Eye (tissue), 1 donor: ENCODE data around the gene PCDH8.
A peak's percentile ranks its signal among the peaks of the same experiment; 100 is the strongest.

Experiments
- DNase-seq: peaks from one replicate; pipeline ENCODE4 v3.0.0-alpha.2; 2015

PCDH8 gene

DNA sequence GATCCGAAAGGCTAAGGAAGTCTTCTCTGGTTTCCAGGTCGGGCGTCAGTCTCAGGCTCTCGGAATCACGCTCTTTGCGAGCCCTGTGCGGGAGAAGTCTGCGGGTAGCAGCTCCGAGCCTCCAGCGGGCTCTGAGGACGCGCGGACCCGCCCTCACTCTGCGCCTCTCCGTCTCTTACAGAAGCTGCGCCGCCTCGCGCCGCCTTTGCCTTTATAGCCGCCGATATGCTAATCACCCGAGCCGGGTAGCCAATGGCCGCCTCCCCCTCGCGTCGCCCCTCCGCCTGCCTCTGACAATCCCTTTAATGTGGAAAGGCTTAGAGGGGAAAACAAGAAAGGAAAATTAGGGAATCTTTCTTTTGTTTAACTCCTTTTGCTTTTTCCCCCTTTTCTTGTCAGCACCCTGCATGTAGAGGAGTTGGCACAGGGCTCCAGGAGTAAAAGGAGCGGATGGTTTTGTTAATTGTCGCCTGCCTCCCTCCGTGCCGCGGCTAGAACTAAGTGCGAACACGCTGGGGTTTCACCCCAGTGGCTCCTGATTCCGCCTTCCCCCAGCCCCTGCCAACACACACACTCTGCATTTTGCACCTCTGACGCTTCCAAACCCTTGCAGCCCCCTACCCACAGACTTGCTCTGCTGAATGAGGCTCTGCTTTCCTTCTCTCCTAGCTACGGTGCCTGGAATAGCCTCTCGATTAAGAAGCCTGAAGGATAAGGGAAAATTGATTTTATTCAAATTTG, at the start of gene PCDH8:
PCDH8 (minus strand) TSS at position 186 of the 741 bp plus-strand sequence. CDS start 204 bp downstream, outside the sequence.
- peak; percentile 96 for DNase-seq

DNA sequence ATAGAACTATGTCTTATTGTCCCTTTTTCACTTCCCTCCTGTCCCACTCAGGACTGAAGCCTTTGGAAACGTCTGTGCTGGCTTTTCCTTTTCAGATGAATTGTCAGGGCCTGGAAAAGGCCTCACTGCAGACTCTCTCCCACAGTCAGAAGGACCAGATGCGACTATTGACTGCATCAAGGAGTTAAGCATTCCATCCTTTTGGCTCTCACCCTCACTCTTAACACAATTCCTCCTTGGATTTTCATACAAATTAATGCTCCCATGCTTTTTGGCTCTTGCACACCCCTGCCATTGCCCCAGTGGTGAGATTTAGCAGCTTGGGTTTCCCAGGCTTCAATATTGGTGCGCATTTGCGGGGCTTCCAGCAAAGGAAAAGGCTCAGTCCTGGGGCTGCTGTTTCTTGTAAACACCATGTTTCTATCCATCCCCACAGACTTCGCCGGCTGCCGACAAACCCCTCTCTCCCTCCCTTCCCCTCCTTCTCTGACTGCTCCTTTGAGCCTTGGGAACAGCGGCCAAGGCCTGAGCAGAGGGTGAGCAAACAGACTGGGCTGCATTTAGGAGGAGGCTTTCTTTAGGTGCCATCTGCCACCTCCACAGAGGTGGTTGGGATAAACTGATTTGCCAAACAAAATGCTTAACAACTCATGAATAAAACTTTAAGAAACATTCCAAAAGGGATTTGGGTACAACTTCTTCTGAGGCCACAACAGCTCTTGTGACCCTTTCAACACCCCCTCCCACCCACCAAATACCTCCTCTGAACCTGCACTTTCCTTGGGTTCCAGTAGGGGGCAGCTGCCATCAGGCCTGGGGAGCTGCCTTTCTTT, 48.6 kb upstream of the PCDH8 start:
- DNase-seq, result peak; percentile 70

DNA sequence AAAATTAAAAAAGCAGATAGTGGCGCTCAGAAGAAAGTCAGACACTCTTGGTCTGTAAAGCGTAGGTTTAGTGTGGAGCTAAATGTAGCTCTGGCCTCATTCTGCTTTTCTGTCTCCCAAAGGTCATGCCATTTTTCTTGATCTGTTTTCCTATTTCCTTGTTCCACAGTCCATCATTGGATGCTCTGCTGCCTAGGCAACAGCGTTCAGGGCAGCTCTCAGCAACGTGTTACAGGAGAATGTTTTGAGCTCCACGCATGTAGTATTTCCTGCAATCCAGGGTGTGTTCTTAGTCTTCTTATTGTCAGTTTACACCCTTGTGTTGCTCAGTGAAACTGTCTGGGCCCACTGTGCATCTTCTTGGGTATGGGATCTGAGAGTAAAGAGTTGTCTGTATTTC, 46.0 kb upstream of the PCDH8 start:
- DNase-seq, result no peak

DNA sequence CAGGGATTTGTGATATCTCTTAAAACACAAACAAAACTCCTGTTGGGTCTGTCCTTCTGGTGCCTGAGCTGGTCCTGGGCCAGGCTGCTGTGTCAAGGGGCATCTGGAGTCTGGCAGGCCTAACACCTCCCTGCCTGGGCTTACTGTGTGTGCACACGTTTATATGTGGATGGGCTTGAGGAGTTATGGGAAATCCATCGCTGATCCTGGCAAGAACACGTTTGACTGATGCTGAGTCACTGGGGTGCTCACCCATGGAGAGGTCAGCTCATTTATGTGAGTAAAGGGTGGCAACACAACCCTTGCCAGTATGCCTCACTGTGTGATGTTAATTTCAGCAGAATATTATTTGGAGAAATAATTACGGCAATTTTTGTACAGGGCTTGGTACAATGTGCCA, 44.5 kb upstream of the PCDH8 start:
- DNase-seq, result no peak

DNA sequence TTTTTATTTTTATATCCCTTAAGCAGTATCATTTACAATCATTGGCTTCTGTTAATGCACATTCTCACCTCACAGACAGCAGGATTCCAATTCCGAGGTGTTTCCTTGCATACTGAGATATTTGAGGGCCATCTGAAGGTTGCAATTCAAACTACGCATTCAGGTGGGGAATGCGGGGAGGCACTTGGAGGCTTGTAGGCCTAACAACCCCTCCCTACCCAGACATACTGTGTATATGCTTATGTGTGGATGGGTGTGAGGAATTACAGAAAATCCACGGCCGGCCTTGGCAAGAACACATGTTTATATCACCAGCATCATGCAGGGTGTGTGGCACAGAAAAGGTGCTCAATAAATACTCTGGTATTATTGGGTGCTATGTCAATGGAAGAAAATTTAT, 43.3 kb upstream of the PCDH8 start:
- DNase-seq, result no peak

DNA sequence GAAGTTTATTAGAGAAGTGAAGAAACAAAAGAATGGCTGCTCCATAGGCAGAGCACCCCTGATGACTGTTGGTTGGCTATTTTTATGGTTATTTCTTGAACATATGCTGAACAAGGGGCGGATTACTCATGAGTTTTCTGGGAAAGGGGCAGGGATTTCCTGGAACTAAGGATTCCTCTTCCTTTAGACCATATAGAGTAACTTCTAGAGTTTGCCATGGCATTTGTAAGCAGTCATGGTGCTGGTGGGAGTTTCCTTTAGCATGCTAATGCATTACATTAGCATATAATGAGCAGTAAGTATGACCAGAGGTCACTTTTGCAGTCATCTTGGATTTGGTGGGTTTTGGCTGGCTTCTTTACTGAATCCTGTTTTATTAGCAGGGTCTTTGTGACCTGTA, 38.7 kb upstream of the PCDH8 start:
- no peak for DNase-seq

GRCh38 chr13:52885141-52885540, 36.7 kb upstream of the PCDH8 start:
- DNase-seq, result no peak

DNA sequence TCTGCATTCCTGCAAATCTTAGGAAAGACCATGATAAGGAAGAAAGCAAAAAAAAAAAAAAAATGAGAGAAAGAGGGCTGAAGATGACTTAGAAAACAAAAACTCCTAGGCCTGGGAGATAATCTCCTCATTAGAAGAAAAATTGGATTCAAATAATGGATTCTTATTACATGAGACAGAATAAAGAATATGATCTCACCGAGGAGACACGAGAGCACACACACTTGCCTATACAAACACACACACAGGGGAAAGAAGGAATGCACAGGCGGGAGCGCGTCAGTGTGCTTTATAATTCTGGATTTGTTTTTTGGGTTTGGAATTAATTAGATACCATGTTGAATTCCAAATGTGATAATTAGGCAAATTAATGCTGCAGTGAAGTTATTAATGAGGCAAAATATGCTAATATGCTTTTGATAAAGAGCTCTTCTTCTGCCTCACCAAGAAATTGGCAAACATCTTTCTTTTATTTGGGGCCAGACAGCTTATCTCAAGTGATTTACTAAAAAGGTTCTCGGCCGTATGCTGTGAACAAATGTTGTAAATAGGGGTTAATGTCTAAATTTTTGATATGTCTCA, 36.1 kb upstream of the PCDH8 start:
- no peak for DNase-seq

DNA sequence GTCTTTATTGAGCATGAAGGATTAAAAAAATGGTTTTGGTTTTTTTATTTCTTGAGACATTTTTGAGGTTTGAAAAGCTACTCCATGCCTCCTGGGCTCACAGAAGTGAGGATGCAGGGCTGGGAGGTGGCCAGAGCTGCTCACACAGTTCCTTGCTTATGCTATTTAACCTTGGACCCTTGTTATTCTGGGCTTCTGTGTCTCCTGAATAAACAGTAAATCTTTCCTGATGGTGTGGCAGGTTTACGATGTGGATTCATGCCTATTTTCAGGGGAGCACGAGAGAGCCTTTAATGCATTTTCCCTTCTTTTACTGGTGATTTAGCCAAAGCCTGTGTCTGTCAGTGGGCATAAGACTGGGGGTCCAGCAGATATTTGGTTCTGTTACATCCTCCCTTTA, 34.3 kb upstream of the PCDH8 start:
- DNase-seq, result no peak

DNA sequence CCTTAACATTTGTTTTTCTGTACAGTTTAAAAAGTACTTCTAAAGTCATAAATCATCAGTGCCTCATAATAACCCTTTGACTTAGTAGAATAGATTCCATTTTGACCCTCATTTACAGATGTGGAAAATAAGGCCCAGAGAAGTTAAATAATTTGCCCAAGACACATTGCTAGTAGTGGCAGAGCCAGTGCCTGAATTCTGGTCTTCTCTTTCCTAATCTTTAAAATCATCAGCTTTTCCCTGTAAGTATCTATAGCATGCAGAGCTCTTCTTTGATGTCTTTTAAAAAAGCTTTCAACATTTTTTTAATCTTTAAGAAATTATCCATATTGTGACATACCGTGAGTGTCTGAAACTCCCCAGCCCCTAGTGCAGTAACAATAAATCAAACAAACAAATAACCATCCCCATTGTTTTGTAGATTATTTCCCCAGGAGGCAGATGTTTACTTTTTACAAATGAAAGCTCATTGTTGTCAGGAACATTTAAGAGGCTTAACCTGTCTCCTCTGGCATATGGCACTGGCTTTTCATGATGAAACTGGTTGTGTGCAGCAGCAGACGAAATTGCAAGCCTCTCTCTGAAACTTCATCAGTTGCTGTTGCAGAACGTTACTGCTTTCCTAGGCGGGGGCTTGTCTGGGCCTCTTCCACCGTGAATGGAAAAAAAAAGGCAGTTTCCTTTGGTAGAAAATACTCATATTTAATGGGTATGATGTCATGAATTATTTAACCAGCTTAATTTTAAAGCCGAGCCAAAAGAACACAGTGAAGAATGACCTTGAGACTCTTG, 31.7 kb upstream of the PCDH8 start:
- DNase-seq, result no peak

DNA sequence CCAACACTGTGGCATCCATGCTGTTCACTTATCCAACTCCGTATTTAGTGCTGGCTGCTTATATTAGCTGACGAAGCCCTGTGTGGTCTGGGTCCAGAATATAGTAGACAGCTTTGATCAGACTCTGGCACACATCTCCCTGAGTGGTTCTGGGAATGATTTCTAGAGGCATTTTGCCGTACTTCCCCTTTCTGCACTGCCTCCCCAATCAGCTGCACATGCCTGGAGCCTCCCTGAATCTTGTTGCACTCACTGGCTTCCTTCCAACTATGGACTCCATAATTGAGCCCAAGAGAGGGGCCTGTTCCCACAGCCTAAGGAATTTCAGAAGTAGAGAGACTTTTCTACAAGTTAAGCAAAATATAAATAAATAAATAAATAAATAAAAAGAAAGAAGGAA, 30.4 kb upstream of the PCDH8 start:
- DNase-seq, result no peak

DNA sequence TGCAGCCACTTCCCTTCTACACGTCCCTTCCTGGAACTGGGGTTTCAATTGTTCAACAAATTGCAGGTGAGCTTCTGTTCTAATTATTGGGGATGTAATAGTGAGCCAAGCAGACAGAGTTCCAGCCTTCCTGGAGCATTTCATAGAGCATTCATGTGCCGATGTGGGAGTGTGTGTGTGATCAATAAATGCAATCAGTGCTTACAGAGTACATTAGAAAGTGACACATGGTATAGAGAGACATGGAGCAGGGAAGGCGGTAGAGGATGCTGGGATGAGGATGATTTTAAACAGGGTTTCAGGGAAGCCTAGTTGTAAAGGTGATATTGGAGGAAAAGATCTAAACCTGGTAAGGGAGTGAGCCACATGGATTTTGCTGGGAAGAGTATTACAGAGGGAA, 21.7 kb upstream of the PCDH8 start:
- DNase-seq, result peak; percentile 38

GRCh38 chr13:52869621-52870020, 21.2 kb upstream of the PCDH8 start:
- DNase-seq, result no peak

DNA sequence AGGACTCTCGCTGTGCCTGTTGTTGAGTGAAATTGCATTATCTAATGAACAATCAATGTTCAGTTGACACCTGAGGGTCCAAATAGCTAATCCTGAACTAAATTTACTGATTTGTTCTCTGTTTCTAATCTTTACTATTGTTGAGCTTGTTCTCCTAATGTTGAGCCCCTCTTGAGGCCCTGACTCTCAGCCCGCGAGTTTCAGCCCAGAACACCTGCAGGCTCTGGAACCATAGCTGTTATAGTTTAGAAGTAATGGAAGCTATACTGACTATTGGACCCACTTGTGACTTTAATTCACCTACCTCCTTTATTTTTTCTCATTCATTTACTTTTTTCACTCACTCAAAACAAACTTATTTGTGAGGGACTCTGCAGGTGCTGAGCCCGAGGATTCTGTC, 20.6 kb upstream of the PCDH8 start:
- DNase-seq, result no peak

DNA sequence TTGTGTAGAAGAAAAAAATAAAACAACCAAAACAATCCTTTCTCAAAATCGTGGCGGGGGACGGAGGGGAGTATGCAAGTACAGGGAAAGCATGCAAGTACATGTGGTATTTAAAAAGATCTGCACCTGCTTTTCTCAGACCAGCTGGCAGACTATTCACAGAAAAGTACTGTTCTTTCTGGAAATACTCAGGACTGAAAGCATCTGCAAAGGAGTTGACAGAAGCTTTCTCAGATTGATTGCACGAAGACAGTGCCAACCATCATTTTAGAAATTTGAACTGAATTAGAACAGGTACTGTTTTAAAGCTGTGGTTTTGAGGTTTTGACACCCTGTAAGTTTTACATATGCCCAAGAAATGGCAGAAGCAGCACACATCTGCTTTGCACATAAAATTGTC, 19.8 kb upstream of the PCDH8 start:
- no peak for DNase-seq

- DNase-seq, result no peak
Measured at GRCh38 chr13:52864941-52865340, 16.5 kb upstream of the PCDH8 start.

GRCh38 chr13:52862358-52863206, 14.1 kb upstream of the PCDH8 start:
- no peak for DNase-seq

DNA sequence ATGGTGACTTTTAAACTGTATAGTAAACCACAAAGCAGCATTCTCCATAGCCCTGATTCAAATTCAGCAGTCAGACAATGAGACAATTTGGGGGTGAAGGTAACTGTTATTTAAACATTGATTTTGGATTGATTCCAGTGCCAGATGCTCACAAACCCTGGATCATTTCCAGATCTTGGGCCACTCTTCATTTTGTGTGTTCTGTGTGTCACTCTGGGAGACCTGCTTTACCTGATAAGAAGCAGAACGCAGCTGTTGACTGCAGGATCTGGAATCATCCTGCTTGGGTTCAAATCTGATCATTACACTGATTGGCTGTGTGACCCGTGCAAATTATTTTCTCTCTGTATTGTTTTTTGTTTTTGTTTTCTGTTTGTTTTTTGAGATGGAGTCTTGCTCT, 4.0 kb upstream of the PCDH8 start:
- DNase-seq, result no peak

- peak; percentile 82 for DNase-seq
Measured at GRCh38 chr13:52851137-52851962, 2.9 kb upstream of the PCDH8 start.

- DNase-seq, result peak; percentile 94
Measured at GRCh38 chr13:52850396-52851136, 2.1 kb upstream of the PCDH8 start.

- no peak for DNase-seq
Measured at GRCh38 chr13:52850072-52850395, 1.6 kb upstream of the PCDH8 start.
